HG02970 (cell line): ENCODE results near the gene WFIKKN1.
"Not testable (repeated sequence)": the region's sequence is repeated elsewhere in the genome, so short reads cannot be mapped to it uniquely, and the experiment has no call there.

Experiments used
- ATAC-seq: cut with Tn5 transposase; IDR thresholded peaks from one replicate; pipeline ENCODE4 v1.9.1; 2021; ENCODE audit warnings: mild to moderate bottlenecking, moderate library complexity, moderate number of reproducible peaks; ENCODE audit not compliant: unreplicated experiment, low FRiP score

WFIKKN1 gene

GRCh38 chr16:595094-595528 lies 35.7 kb upstream of the WFIKKN1 start:
- no peak for ATAC-seq

DNA sequence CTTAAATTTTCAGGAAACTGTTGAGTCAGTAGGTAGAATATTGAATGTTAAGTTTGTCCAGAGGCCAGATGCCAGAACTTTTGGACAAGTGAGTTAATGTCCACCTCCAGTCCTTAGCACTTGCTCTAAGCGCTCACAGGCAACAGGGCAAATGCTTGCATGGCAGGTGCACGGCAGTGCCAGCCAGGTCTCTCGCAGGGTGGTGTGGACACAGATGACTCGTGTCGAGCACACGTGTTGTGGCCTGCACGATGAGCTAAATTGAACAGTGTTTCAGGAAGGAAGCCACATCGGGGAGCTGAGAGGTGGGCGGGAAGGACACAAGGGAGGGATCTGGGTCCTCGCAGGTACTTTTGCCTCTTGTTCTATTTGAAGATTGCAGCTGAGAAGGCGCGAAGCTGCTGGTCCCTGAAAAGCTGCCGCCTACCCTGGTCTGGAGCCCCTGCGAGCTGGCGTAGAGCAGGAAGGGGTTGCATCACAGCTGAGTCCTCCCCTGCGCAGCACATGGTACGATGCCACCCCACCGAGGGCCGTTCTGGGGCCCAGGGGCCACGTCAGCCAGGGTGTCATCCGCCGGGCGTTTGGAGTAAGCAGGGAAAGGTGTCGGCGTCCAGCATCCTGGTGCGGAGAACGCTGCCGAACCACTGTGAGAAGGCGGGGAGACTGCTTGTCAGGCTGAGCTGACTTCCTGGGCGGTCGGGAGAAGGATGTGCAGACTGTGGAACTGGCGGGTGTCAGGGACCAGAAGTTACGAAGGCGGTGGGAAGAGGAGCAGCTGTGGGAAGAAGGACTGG lies 34.6 kb upstream of the WFIKKN1 start:
- no peak for ATAC-seq

GRCh38 chr16:596736-597060 lies 34.1 kb upstream of the WFIKKN1 start:
- ATAC-seq = no peak

GRCh38 chr16:597655-598054 lies 33.1 kb upstream of the WFIKKN1 start:
- not testable (repeated sequence) for ATAC-seq

- ATAC-seq = no peak
Measured at GRCh38 chr16:598823-599739, 31.7 kb upstream of the WFIKKN1 start.

GRCh38 chr16:600781-601180 lies 30.0 kb upstream of the WFIKKN1 start:
- no peak for ATAC-seq

- no peak for ATAC-seq
Measured at GRCh38 chr16:603933-604332, 26.9 kb upstream of the WFIKKN1 start.

- ATAC-seq = no peak
Measured at GRCh38 chr16:606656-607307, 24.0 kb upstream of the WFIKKN1 start.

DNA sequence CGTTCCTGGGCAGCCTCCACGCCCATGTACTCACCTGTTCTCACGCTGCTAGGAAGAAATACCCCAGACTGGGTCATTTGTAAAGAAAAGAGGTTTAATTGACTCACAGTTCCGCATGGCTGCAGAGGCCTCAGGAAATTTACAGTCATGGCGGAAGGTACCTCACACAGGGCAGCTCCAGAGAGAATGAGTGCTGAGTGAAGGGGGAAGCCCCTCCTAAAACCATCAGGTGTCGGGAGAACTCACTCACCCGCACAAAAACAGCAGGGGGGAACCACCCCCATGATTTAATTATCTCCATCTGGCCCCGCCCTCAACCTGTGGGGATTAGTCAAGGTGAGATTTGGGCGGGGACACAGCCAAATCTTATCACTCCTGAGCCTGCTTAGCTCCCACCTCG lies 22.8 kb upstream of the WFIKKN1 start:
- no peak for ATAC-seq

GRCh38 chr16:609316-609715 lies 21.5 kb upstream of the WFIKKN1 start:
- no peak for ATAC-seq

GRCh38 chr16:609984-610383 lies 20.8 kb upstream of the WFIKKN1 start:
- no peak for ATAC-seq

DNA sequence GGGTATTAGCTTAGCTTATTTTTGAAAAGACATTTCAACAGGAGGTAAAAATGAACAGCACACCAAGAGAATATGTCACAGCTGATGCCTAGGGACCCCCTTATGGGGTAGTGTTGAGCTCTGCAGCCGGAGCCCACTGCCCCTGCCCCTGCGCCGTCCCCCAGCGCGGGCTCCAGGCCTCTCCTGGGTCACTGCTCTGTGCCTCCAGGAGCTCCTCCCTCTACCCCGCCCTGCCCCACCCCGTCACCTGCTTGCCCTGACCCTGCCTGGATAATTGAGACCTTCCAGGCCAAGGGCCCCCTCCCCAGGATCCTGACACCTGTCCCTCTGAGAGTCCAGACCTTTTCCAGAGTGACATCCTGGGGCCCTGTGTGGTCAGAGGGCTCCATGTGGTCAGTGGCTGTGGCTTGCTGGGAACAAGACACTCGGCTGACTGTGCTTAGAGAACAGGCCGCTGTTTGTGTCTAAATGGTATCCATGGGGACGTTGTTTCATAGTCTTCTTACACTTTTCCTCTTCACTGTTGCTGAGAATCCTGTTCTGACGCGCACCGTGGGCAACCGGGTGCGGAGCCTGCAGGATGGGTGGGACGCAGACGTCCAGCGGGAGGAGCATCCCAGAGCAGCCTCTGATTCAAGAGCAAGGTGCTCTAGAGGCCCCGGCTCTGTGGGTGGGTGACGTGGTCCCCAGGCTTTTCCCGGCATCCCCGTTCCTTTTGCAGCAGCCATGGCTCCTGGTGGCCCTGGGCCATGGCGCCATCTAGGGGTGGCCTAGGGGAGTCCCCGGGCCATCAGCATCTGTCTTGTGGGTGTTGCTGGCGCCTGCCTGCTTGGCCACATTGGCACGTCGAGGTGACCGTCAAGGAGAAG lies 20.0 kb upstream of the WFIKKN1 start:
- ATAC-seq = no peak

DNA sequence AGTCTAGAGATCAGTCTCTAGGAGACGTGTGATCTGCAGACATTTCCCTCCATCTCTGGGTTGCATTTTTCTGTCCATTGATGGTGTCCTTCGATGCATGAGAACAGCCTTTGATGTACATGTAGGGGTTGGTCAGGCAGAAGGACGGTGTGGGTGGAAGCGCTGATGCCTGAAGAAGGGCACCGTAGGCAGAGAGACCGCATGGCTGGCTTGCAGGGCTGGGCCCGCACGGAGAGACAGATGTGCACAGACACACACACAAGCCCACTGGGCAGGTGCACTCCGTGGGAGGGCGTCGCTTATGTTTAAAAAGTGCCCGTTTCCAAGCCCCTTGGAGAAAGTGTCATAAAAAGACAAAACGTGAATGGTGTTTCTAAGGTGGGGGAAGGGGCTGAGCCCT lies 15.7 kb upstream of the WFIKKN1 start:
- ATAC-seq = no peak

GRCh38 chr16:616733-617586 lies 13.8 kb upstream of the WFIKKN1 start:
- no peak for ATAC-seq

DNA sequence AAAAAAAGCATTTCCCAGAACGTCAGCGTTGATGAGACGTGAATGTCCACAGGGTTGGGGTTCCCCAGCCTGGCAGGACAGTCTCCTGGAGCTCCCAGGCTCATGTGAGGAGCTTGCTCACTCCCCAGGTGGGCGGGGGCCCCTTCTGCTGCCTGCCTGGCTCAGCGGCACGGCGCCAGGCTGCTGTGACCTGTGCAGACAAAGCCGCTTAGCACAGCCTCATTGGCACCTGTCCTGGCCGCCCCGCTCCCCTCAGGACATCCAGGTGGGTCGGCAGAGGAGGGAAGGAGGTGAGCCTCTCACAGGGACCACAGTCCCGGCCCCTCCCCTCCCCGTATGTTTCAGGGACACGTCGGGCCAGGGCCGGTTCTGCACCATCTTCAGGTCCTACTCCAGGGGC lies 12.9 kb upstream of the WFIKKN1 start:
- no peak for ATAC-seq

DNA sequence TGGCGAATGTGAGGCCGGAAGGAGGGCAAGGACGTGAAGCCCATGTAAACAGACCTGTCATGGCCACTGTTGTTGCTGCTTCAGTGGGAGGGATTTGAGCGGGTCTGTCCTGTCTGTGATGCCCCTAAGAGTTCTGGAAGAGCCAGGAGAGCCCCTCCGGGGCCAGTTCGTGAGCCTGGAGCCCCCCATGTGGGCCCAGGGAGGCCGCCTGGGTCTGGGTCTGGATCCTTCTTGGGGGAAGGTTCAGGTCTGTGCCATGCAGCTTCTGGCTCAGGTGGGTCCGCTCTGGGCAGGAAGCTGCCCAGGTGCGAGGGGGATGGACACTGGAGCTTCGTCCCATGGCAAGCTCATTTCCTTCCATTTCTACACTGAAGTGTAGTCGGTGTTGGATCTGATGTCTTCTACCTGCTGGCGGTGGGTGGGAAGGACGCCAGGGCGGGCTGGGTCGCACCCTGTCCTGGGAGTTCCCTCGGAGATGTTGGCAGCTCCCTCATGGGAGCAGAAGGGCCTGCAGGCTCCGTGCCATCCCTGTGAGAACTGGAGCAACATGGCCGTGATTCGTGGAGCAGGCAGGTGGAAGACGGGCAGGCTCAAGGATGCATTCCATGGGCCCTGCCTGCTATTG lies 11.2 kb upstream of the WFIKKN1 start:
- ATAC-seq = no peak

DNA sequence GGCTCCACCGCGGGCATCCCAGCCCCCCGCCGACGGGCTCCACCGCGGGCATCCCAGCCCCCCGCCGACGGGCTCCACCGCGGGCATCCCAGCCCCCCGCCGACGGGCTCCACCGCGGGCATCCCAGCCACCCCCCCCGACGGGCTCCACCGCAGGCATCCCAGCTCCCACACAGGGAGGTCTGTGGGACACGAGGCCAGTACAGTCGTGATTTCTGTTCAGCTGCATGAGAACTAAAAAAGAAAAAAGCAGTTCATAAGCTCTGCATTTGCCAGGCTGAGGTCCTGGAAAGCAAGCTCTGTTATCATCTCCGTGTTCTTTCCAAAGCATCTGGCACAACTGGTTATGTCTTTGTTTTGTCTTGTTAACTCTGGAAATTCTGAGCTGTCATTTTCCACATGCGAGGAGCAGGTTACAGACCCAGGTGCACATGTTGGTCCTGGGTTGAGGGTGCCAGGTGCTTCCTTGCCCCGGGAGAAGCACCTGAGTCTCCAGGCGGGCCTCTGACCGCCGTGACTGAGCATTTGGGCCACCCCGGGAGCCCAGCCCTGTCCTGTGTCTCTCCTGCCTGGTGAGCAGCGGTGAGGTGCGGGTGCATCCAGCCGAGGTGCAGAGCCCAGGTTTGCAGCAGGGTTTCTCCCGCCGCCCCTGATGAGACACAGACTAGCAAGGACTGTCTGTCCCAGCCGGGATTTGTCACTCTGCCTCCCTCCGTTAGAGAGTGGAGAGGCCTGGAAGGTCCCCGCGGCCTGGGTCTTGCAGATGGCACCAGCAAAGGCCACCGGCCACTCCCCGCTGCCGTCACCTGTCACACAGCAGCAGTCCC lies 9.9 kb upstream of the WFIKKN1 start:
- ATAC-seq = no peak

GRCh38 chr16:621526-622105 lies 9.2 kb upstream of the WFIKKN1 start:
- no peak for ATAC-seq
